HepG2 (cell line): ENCODE measurements around the gene RICTOR. TPM values are rescaled to one million over a fixed set of nuclear protein-coding genes. Genes with fewer than 3 reads are reported as not detected.

Experiments
- ATAC-seq: fragments of 200-7000 bp; cut with Tn5 transposase; 3 replicates; pipeline ENCODE4 v1.9.1; 2020; ENCODE audit warnings: mild to moderate bottlenecking, moderate library complexity
- BruUV-seq: library from RNA; stranded (reverse); fragments of 400-500 nt; replicated peaks from 2 replicates; lab custom pipeline; 2021; lab: Mats Ljungman, UMichigan
- CTCF ChIA-PET: fragments of 300-600 bp; formaldehyde crosslinking; extraction: SDS; loops from one replicate; lab custom pipeline; 2021; ENCODE audit warnings: low total read pairs, inconsistent platforms, low intra/inter-chr PET ratio; lab: Yijun Ruan, JAX
- POLR2A ChIA-PET: fragments of 350-600 bp; sonication (Branson Sonifier 250); formaldehyde crosslinking; loops from one replicate; lab custom pipeline; 2020; ENCODE audit warnings: antibody characterized with exemption, inconsistent platforms; lab: Yijun Ruan, JAX
- DNase-seq: peaks from one replicate; pipeline ENCODE4 v3.0.0-alpha.2; 2015; ENCODE audit warnings: low spot score
- FAIRE-seq: peaks from 3 replicates; lab custom pipeline; 2011; peaks lifted over from hg19 to GRCh38; lab: Jason Lieb, UNC
- H2AFZ ChIP-seq: one replicate; pipeline ENCODE4 v1.6.1; 2011; ENCODE audit warnings: low read length, inconsistent platforms
- H3K27ac ChIP-seq: fragments of 300-600 bp; 3 replicates; pipeline ENCODE4 v1.8.0; 2011; ENCODE audit warnings: mixed run types, mild to moderate bottlenecking, mixed read lengths, low read length, inconsistent platforms; ENCODE audit not compliant: insufficient read depth; ENCODE audit errors: extremely low read length
- H3K27me3 ChIP-seq, 2 experiments: fragments of 200-600 bp in 1 of 2; 2 replicates in 1 of 2; 3 replicates in 1 of 2; pipeline versions ENCODE4 v1.6.0 to v1.8.0; 2011; ENCODE audit warnings: low read length in 2 of 2, mild to moderate bottlenecking in 2 of 2, moderate library complexity in 2 of 2, inconsistent platforms in 1 of 2; ENCODE audit not compliant: insufficient read depth in 2 of 2, control insufficient read depth in 1 of 2
- H3K36me3 ChIP-seq, 2 experiments: fragments of 200-600 bp in 1 of 2; replicated peaks in 1 of 2; 2 replicates in 1 of 2; 3 replicates in 1 of 2; pipeline versions ENCODE4 v1.5.1 to v1.8.0; 2011; ENCODE audit warnings: low read length in 2 of 2, inconsistent platforms in 1 of 2; ENCODE audit not compliant: insufficient read depth in 2 of 2, control insufficient read depth in 1 of 2
- H3K4me1 ChIP-seq: 2 replicates; pipeline ENCODE4 v1.5.1; 2012; ENCODE audit warnings: low read length, inconsistent platforms; ENCODE audit not compliant: insufficient read depth
- H3K4me2 ChIP-seq: 2 replicates; pipeline ENCODE4 v1.6.0; 2011; ENCODE audit warnings: low read depth, low read length, inconsistent platforms
- H3K4me3 ChIP-seq, 3 experiments: fragments of 200-600 bp in 1 of 3; sonication (generic), shearing (Covaris generic) in 1 of 3; replicated peaks in 1 of 3; 2 replicates each; pipeline ENCODE4 v1.5.1; 2011 to 2016; ENCODE audit warnings: low read length in 3 of 3, inconsistent platforms in 2 of 3, low read depth in 2 of 3, mild to moderate bottlenecking in 2 of 3, control low read depth in 1 of 3, mixed read lengths in 1 of 3; ENCODE audit not compliant: insufficient read depth in 1 of 3
- H3K79me2 ChIP-seq: one replicate; pipeline ENCODE4 v1.6.1; 2011; ENCODE audit warnings: low read length, inconsistent platforms; ENCODE audit not compliant: insufficient read depth
- H3K9ac ChIP-seq: 2 replicates; pipeline ENCODE4 v1.6.0; 2011; ENCODE audit warnings: mild to moderate bottlenecking, low read depth, low read length, inconsistent platforms; ENCODE audit not compliant: insufficient read depth
- H3K9me3 ChIP-seq: 2 replicates; pipeline ENCODE4 v1.5.1; 2012; ENCODE audit warnings: mild to moderate bottlenecking, low read length
- H4K20me1 ChIP-seq: 2 replicates; pipeline ENCODE4 v1.6.0; 2011; ENCODE audit warnings: inconsistent platforms, mild to moderate bottlenecking, low read length, moderate library complexity; ENCODE audit not compliant: insufficient read depth
- CSRNP1 ChIP-seq: sonication (generic); formaldehyde crosslinking; IDR thresholded peaks from 2 replicates; pipeline ENCODE4 v1.8.1; 2023; ENCODE audit warnings: mild to moderate bottlenecking, missing genetic modification reagents
- FOXM1 ChIP-seq: sonication (generic); formaldehyde crosslinking; IDR thresholded peaks from 2 replicates; pipeline ENCODE4 v1.5.0; 2020; ENCODE audit warnings: missing genetic modification reagents
- GPBP1L1 ChIP-seq: sonication (generic); formaldehyde crosslinking; IDR thresholded peaks from 2 replicates; pipeline ENCODE4 v1.5.0; 2020; ENCODE audit warnings: mild to moderate bottlenecking, missing genetic modification reagents
- GTF2F1 ChIP-seq: fragments of 150-350 bp; IDR thresholded peaks from 2 replicates; pipeline ENCODE4 v1.6.1; 2014; ENCODE audit warnings: low read length
- HMG20B ChIP-seq: conservative IDR thresholded peaks from 2 replicates; pipeline ENCODE4 v1.6.1; 2016; ENCODE audit warnings: missing genetic modification reagents, missing compliant biosample characterization
- KAT2B ChIP-seq: fragments of 150-350 bp; IDR thresholded peaks from 2 replicates; pipeline ENCODE4 v1.6.1; 2014; ENCODE audit warnings: low read depth, low read length, borderline replicate concordance
- MIER3 ChIP-seq: IDR thresholded peaks from 2 replicates; pipeline ENCODE4 v1.6.1; 2016; ENCODE audit warnings: missing compliant biosample characterization, borderline replicate concordance
- NFE2 ChIP-seq: sonication (generic); formaldehyde crosslinking; IDR thresholded peaks from 2 replicates; pipeline ENCODE4 v1.4.0; 2020; ENCODE audit warnings: missing genetic modification reagents
- PPARG ChIP-seq: conservative IDR thresholded peaks from 2 replicates; pipeline ENCODE4 v1.6.1; 2016; ENCODE audit warnings: missing biosample characterization, missing genetic modification reagents
- SATB2 ChIP-seq: sonication (generic); formaldehyde crosslinking; IDR thresholded peaks from 2 replicates; pipeline ENCODE4 v1.5.0; 2020; ENCODE audit warnings: missing genetic modification reagents
- TARDBP ChIP-seq: sonication (generic); formaldehyde crosslinking; IDR thresholded peaks from 2 replicates; pipeline ENCODE4 v1.8.0; 2022; ENCODE audit warnings: mild to moderate bottlenecking, missing genetic modification reagents
- ZBTB38 ChIP-seq: sonication (generic); formaldehyde crosslinking; IDR thresholded peaks from 2 replicates; pipeline ENCODE4 v1.5.1; 2020; ENCODE audit warnings: mild to moderate bottlenecking, missing genetic modification reagents
- ZKSCAN5 ChIP-seq: sonication (generic); formaldehyde crosslinking; IDR thresholded peaks from 2 replicates; pipeline ENCODE4 v1.5.1; 2020; ENCODE audit warnings: mild to moderate bottlenecking, missing genetic modification reagents
- ZNF225 ChIP-seq: sonication (generic); formaldehyde crosslinking; IDR thresholded peaks from 2 replicates; pipeline ENCODE4 v1.4.0; 2020; ENCODE audit warnings: mild to moderate bottlenecking, missing genetic modification reagents
- ZNF547 ChIP-seq: sonication (generic); formaldehyde crosslinking; IDR thresholded peaks from 2 replicates; pipeline ENCODE4 v1.5.1; 2020; ENCODE audit warnings: mild to moderate bottlenecking, missing genetic modification reagents
- ZNF704 ChIP-seq: sonication (generic); formaldehyde crosslinking; IDR thresholded peaks from 2 replicates; pipeline ENCODE4 v1.8.1; 2023; ENCODE audit warnings: mild to moderate bottlenecking, inconsistent platforms, moderate library complexity, missing genetic modification reagents, borderline replicate concordance
- ZNF75D ChIP-seq: sonication (generic); formaldehyde crosslinking; IDR thresholded peaks from 2 replicates; pipeline ENCODE4 v1.8.1; 2023; ENCODE audit warnings: missing genetic modification reagents, mild to moderate bottlenecking, borderline replicate concordance
- ZNF761 ChIP-seq: sonication (generic); formaldehyde crosslinking; conservative IDR thresholded peaks from 2 replicates; pipeline ENCODE4 v1.4.0; 2020; ENCODE audit warnings: mild to moderate bottlenecking, missing genetic modification reagents
- ZNF776 ChIP-seq: sonication (generic); formaldehyde crosslinking; IDR thresholded peaks from 2 replicates; pipeline ENCODE4 v1.4.0; 2020; ENCODE audit warnings: mild to moderate bottlenecking, missing genetic modification reagents
- ZSCAN31 ChIP-seq: sonication (generic); formaldehyde crosslinking; IDR thresholded peaks from 2 replicates; pipeline ENCODE4 v1.5.0; 2020; ENCODE audit warnings: low read depth, mild to moderate bottlenecking, missing genetic modification reagents
- whole genome bisulfite sequencing: methylation state at CpG from one replicate; pipeline ENCODE4 v1.1.6; 2017; ENCODE audit warnings: low lambda C conversion rate; 5-methylcytosine and 5-hydroxymethylcytosine counted together
- in situ Hi-C: cut with HindIII; loops from 2 replicates; pipeline ENCODE4 v1.10.0; 2017; ENCODE audit warnings: low pct_unique_long_range_greater_than_20kb; ENCODE audit not compliant: extremely low pct_ligation_motif_present
- intact Hi-C: fragments of 100-400 bp; cut with micrococcal nuclease; formaldehyde crosslinking; loops from one replicate; pipeline ENCODE4 v1.10.0; 2022; ENCODE audit not compliant: unreplicated experiment
- polyA plus RNA-seq, 8 experiments: library from polyadenylated mRNA; depleted of rRNA in 3 of 8; stranded (reverse) in 7 of 8; unstranded in 1 of 8; fragments of >200 nt; fragmentation: Illumina TruSeq in 4 of 8; extraction: Trizol in 4 of 8; gene quantifications; 2 replicates each; pipeline versions ENCODE4 v1.2.1 to v1.2.3, GENCODE V29; 2011 to 2016; ENCODE audit warnings: low read depth in 4 of 8, missing spikeins in 1 of 8, mixed read lengths in 1 of 8; ENCODE audit not compliant: insufficient read depth in 1 of 8
- total RNA-seq, 5 experiments: library from RNA; depleted of rRNA; stranded (reverse); fragments of >200 nt; fragmentation: Illumina TruSeq; extraction: Trizol; gene quantifications; 2 replicates each; pipeline ENCODE4 v1.2.3, GENCODE V29; 2016; ENCODE audit warnings: low read depth in 1 of 5

Gene RICTOR
- total and polyA plus RNA-seq, 2 of the 13 experiments (the other 11 are each of a cell fraction or from before 2014, with no cell fraction given): 10.7 to 15.4 TPM

- BruUV-seq: no TSS peak
- ChIA-PET POLR2A (interaction anchor here (1.2 kb wide), 1 partner anchor 20 kb away, joined by 3 read pairs; no protein-coding TSS in a partner anchor), CTCF (no interaction called here)
- no peaks in the 10 kb centered on the region for H4K20me1 ChIP-seq
- TF ChIP-seq PPARG (CRISPR knock-in tag) (no peak), SATB2 (CRISPR knock-in tag) (no peak), KAT2B (no peak), HMG20B (CRISPR knock-in tag) (no peak), MIER3 (CRISPR knock-in tag) (no peak), TARDBP (CRISPR knock-in tag) (no peak), ZBTB38 (CRISPR knock-in tag) (no peak), ZKSCAN5 (CRISPR knock-in tag) (no peak), GPBP1L1 (no peak), ZNF547 (CRISPR knock-in tag) (no peak), ZNF704 (CRISPR knock-in tag) (no peak), ZNF225 (CRISPR knock-in tag) (no peak), ZNF75D (CRISPR knock-in tag) (no peak), GTF2F1 (no peak), ZSCAN31 (no peak), NFE2 (no peak), FOXM1 (CRISPR knock-in tag) (no peak), ZNF761 (CRISPR knock-in tag) (no peak), ZNF776 (CRISPR knock-in tag) (no peak), CSRNP1 (CRISPR knock-in tag) (no peak)
- FAIRE-seq (no peak), ATAC-seq (no peak), DNase-seq (no peak)
- 0 out of 6 replicates have a peak overlapping the region, but pooled peaks of 1 of the 3 experiments have one; percentile 18 for H3K4me3 ChIP-seq
- peaks cover 49% of the 10 kb centered on the region for H3K4me1 ChIP-seq
- no peaks in the 10 kb centered on the region for H3K36me3 ChIP-seq
- no peaks in the 10 kb centered on the region for H3K9me3 ChIP-seq
- WGBS: 51% methylated on average over 6 of the region's 6 CpGs
- peak overlapping the region; percentile 61 for H2AFZ ChIP-seq
- H3K27me3 ChIP-seq: no peaks in the 10 kb centered on the region
- peak overlapping the region; percentile 18; the same call in 1 of the 2 replicates for H3K9ac ChIP-seq
- in situ Hi-C loops (no loop called here), intact Hi-C loops (loop anchor here (10.0 kb wide), 1 partner anchor 256 kb away; the partner anchor contains the start of gene OSMR)
- H3K27ac ChIP-seq: peak overlapping the region; percentile 63
- H3K79me2 ChIP-seq: no peaks in the 10 kb centered on the region
- H3K4me2 ChIP-seq: peak overlapping the region; percentile 79
These were observed 26.2 kb upstream of the RICTOR start for GRCh38 chr5:39100301-39100850.
